NCI-H345 treated with DMSO at 0.1 percent for 48 hours (cell line): Measurements from ENCODE around the gene ITIH3.

ENCODE experiments used
- DNase-seq: peaks from one replicate; lab custom pipeline; 2025; ENCODE audit not compliant: unreplicated experiment; lab: John Stamatoyannopoulos, UW

The ITIH3 gene

DNA sequence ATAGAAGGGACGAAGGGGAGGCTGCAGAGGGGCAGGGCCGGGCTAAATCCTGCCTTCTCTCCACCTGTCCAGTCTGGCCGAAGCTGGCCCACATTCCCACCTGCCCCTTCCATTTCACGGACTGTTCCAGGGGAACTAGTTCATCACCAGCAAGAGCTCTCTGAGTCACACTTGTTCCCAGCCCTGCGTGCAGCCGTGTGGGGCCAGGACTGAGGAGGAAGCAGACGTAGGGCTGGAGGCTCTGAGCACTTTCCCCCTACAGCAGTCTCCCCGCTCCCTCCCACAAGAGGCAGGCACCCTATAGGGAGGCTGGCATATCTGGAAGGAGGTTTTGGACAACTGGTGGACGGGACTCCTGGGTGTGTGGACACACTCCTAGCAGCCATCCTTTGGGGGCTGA, 32.8 kb downstream of the ITIH3 start:
- DNase-seq = no peak

DNA sequence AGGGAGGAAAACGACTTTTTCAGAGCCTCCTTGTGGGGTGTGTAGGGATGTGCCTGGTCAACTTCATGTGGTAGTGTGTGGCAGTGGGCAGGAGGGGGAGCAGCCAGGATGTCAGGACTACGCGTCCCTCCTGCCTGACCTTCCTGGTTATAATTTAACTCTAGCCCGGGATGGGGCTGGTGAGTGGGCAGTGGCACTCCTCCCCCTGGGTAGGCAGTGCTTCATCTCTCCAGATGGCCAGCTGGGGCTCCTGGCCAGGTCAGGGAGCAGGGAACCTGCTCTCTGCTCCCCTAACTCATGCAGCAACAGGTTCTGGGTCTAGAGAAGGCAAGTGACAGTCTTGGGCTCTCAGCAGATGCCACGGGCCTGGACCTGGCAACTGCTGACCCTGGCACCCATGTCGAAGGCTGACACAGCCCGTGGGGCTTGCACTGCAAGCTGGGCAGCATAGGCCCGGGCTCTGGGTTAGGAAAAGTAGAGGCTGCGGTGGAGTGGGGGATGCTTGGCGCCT, 33.3 kb downstream of the ITIH3 start:
- no peak for DNase-seq

DNA sequence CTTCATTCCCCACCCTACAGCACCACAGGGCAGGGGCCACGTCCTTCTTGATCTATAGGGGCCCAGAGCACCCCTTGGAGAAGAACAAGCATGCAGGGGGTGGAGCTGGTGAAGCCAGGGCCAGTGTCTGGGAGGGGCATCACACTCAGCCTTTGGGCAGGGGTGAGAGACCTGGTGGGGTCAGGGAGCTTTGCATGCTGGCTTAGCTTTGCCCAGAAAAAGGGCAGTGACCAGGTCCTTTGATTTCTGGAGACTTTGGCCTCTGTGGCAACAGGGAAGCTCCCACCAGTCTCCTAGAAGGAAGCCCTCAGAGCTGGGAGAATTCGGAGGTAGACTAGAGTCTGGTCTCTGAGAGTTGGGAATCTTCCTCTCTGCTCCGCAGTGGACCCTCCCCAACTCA, 34.9 kb downstream of the ITIH3 start:
- DNase-seq = no peak

DNA sequence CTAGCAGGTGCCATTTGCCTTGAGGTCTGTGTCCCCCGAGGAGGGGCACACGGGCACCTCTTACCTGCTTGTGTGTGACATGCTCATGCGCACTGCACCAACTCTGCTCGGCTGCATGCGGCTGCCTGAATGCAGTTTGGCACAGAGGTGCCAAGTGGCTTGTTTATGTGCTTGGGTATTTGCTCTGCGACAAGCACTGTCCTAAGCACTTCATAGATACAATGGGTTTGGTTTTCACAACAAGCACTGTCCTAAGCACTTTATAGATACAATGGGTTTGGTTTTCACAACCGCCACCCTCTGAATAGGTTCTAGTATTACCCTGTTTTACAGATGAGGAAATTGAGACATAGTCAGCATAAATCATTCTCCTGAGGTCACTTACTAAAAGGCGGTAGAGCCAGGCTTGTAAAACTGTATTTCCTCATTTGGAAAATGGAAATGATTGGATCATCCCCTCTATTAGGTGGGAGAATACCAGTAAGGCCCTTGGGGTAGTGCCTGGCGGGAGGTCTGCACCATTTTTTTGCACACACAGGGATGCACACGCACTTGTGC, 35.4 kb downstream of the ITIH3 start:
- no peak for DNase-seq

DNA sequence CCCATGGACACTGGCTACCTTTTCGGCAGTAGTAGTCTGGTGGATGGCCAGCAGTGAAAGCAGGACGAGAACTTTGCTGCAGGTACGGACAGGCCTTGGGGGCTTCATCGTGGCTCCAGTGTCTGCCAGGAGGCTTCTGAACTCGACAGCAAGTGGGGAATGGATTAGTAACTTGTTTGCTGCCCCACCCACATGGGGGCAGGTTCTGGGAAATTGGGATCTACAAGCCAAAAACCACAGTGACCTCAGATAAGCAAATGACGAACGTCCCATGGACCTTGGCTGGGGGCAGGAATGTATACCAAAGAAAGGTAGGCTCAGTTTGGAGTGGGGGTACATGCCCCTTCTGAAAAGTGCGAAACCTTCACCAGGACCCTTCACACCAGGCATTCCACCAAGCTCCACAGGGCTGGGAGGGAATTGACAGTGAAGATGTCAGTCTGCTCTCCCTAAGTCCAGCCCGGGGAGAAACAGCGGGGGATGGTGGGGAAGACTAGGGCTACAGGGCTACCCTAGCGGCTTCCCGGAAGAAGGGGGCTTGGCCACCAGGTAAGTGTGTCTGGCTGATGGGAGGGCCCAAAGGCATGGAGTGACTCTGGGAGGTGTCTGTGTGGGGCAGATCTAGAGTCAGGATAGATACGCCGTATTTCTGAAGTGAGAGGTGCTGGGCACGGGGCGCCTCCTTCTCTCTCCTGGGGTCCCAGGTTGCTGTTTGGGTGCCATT, 36.1 kb downstream of the ITIH3 start, which contains the start of gene ITIH4:
TSS of gene ITIH4 (minus strand) at position 138 of the 724 bp plus-strand sequence. CDS start at position 108, 30 bp downstream.
- no peak for DNase-seq

DNA sequence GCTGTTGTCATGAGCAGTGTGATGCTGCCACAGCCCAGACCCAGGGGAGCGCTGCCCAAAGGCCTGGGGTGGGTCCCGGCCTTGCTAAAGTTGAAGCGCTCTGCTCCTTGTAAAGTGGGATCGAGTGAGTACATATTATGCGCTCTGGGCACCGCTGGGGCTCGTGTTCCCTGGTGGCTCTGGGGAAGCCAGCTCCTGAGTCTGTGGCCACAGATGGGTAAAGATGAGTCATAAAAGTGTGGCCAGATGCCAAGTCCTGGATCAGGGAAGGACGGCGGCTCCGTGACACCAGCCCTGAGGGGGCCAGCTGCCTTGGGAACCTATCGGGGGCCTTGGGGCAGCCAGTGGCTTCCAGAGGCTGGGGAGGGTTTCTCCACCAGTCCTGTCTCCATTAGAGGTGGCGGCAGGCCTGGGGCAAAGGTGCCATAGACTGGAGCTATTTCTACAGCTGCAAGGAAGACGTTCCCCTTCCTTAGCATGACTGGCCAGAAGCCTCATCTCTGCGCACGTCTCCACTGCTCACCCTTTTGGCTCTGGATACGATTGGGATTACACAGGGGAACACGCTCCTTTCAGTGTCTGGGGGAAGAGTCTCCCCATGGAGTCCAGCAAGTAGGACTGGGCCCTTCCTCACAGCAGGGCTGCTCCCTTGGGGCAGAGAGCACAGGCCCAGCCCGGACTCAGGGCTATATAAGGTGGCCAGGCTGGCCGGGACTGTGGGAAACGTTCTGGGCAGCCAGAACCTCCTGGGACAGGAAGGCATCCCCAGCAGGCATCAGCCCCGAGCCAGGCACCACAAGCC, 37.1 kb downstream of the ITIH3 start:
- DNase-seq = no peak

DNA sequence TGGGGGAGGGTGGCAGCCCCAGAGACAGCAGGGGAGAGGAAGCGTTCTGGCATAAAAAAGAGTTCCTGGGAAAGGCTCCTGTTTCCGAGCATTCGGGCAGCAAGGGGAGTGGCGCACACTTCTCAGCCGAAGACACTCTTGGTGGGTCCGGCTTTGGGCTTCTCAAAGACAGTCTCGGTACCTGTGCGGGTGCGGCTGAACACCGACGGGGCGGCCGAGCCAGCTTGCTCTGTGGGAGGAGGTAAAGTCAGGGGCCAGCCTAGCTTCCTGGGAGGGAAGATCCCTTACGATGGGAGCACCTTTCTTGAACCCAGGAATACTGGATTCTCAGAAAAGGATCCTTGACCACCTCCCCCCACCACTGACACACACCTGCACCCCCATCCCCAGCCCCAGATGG, 38.6 kb downstream of the ITIH3 start:
- DNase-seq = no peak

DNA sequence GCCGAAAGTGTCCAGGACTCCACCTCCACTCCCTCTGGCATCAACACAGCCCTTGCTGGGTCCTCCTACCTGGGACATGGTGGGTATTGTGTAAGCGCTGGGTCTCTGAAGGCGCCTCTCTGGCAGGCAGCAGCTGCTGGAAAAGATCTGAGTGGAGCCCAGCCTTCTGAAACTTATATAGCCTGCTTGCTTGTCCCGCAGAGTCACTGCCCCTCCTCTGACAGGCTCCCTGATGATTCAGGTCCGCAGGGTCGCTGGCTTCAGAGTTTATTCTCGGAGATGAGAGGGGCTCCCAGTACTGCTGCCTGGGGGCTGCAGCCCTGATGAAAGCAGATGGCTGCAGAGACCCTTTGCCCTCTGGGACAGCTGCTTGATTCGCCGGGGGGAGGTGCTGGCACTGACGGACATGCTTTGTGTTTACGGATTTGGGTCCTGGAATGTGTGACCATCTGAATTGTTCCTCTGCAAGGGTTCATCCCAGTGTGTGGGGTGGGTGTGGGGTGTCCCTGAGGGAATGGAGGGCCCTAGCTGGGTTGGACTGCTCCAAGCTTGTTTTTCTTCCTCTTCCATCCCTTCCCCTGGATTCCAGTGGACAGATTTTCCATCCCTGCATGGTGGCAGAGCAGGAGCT, 40.4 kb downstream of the ITIH3 start, which contains the start of gene MUSTN1:
TSS of gene MUSTN1 (minus strand) at position 149 of the 631 bp plus-strand sequence. CDS start at position 78, 71 bp downstream.
- no peak for DNase-seq

DNA sequence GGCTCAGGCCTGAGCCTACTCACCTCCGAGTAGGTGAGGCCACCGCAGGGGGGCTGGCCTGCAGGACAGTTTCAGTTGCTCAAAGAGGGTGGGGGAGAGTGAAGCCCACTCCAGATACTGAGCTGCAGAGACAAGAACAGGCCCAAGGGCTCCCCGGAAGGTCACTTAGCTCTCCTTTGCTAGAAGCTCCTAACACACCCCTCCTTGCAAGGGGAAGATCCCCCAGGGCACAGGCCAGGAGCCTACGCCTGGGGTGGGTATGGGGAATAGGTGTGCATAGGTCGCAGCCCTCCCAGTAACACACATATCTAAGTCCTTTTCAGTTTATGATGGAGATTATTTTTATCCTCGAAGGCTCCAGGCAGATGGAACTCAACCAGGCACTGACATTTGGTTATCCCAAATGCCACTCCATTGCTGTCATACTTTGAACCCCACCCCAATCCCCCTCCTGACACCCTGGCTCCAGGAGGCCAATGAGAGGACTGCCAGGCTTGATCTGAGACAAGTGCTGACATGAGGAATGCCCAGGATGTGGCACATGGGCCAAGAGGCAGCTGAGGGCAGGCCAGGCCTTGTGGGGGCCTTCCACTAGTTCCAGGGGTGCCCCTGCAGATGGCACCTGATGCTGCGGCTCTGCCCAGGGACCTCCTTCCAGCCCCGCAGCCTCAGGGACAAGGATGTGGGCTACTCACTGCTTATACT, 41.3 kb downstream of the ITIH3 start:
- no peak for DNase-seq

DNA sequence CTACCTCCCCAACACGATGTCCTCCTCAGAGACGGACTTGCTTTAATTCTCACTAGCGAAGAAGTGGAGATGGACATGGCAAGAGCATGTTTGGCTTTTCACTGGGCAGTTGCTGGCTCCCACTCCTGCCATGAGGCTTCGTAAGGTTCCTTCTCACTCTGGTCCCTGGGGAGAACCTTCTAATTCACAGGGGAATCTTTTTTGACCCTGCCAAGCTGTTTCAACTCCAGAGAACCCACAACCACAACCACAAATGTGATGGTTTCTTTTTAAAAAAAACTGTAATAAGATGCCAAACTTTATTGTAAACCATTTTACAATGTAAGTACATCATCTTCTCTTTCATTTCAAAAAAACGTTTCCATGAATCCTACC, 41.9 kb downstream of the ITIH3 start:
- no peak for DNase-seq

DNA sequence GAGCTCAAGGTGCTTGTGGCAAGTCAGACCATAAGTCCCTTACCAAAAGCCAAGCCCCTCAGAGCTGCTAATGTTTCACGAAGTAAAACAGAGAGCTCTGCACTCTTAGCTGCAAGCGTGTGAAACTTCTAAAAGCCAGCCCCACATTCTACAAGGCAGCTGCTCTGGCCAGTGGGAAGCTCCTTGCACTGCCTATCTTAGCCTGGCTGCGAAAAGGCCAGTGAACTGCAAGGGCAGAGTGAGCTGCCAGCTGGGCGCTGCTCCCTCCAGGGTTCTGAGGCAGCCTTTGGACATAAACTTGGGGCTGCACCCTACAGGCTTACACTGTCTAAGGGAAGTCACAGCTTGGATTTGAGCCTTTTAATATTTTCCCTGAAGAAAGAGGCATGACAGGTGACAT, 42.4 kb downstream of the ITIH3 start:
- no peak for DNase-seq

DNA sequence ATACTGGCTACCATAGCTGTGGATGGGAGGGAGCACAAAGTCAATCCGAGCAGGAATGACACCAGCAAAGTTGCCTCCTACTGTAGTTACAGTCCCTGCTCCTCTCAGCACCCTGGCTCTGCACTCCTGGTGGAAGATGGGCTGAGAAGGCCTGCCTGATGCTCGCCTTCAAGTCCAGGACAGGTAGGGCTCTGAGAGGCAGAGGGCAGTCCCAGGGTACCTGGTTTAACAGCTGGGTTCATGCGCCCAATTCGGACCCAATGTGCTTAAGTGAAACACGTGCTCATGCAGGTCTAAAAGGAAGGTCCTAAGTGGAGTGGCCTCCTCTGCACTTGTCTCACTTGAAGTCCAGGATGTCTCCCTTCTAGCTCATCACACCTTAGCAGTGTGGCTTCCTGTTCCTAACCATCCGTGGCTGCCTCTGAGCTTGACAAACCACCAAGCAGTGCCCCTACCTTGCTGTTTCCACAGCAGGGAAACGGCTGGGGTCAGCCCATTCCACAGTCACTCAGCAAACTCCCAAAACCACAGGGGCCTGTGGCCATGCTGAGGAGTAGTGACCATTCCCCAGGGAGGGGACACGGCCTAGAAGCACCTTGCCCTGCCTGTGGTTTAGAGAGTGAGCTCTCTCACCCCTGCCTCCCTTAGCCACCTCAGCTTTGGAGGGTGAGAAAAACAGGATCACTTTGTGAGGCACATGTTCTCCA, 44.1 kb downstream of the ITIH3 start:
- DNase-seq = no peak

DNA sequence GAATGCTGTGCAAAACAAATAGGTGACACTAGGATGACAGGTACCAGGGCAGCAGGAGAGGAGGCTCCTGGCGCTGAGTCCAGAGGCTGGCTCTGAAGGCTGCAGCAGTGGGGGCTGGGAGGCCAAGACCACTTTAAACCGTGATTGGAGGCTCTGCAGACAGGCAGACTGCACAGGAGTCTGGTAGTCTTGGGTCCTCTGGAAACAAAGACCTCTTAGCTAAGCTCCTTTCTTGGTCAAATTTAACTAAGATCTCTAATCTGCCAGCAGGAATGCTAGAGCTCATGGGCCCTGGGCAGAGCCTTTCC, 44.6 kb downstream of the ITIH3 start:
- no peak for DNase-seq

DNA sequence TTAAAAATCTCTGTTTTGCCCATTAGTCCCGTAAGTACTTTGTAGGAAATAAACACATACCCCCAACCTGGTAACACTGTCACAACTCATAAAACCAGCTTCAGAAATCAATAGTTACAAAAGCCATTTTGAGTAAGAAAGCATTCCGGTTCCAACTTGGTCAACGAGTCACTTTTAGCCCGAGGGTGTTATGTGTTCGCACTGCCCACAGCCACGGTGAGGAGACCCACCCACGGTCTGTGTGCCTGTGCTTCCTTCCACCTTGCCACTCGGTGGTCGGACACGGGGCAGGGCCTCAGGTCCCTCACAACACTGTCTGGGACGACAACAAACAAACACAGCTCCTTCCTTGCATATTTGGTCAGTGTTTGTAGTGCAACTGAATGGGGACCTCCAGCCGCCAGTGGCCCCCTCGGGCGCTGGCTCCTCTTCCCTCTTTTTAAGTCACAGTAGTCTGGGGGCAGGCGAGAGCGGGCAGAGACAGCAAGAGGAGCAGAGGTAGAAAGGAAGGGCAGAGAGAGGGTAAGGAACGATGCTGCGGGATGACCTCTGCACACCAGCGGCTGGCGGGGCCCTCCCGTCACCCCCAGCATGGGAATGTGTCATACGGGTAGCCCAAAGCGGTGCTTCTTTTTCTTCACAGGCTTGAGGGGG, 45.4 kb downstream of the ITIH3 start:
- no peak for DNase-seq

DNA sequence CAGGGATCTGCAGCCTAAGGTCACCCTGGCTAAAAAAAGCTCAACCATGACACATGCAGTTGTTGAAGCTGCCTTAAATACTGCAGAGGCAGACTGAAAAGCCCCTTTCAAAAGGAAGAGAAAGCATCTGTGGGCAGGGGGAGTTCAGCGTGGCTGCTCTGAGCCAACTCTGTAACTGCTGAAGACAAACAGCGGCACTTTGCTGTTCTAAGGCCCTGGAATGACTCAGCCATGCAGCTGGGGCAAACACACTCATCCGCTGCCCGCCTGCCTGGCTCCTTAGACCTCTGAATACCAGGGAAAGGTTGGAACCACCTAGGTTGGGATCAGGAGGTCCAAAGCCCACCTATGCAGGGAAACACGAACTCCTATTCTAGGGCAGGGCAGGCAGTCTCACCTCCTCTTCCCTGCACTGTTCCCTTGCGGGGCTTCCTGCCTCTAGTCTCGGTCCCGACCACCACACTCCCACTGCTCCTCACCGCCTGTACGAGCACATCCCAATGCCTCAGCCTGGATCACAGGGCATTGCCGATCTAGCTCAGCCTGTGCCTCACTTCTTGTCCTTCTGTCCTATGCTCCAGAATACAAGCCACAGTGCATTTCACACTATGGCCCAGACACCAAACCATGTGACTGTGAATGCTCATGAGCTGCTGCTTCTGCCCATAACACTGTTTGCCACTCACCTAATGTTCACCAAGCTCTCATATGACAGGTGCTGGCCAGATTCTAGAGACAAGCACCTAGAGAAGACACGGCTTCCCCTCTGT, 46.8 kb downstream of the ITIH3 start:
- DNase-seq = no peak

DNA sequence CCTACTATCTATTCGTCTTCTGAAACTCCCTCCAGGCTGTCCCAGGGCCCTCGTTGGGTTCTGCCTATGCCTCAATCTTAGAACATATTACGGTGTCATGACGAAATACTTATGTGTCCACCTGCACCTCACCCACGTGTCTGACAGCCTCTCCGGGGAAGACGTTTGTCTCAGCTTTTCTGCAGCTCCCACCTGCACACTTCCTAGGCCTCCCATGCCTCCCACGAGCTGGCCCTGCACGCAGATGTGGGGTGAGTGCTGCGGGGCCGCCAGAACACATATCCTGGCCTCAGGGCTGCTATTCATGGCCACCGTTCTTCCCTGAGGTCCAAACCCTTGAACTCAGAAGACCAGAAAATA, 47.4 kb downstream of the ITIH3 start:
- no peak for DNase-seq

DNA sequence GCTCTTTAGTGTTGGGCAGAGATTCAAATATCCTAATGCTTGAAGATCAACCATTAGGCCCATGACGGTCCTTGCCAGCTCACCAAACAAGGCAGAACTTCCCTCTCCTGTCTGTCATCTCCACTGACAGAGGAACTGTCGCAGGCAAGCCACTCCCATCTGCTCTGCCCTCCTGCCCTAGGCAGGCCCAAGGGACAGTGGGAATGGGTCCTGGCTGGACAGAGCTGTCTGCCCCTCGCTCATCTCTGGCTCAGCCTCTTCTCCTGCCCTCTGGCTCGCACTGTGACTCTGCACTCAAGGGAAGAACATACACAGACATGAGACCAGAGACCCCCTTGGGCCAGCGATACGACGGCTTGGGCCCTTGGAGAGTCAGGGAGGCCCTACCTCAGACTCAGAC, 47.8 kb downstream of the ITIH3 start:
- no peak for DNase-seq

DNA sequence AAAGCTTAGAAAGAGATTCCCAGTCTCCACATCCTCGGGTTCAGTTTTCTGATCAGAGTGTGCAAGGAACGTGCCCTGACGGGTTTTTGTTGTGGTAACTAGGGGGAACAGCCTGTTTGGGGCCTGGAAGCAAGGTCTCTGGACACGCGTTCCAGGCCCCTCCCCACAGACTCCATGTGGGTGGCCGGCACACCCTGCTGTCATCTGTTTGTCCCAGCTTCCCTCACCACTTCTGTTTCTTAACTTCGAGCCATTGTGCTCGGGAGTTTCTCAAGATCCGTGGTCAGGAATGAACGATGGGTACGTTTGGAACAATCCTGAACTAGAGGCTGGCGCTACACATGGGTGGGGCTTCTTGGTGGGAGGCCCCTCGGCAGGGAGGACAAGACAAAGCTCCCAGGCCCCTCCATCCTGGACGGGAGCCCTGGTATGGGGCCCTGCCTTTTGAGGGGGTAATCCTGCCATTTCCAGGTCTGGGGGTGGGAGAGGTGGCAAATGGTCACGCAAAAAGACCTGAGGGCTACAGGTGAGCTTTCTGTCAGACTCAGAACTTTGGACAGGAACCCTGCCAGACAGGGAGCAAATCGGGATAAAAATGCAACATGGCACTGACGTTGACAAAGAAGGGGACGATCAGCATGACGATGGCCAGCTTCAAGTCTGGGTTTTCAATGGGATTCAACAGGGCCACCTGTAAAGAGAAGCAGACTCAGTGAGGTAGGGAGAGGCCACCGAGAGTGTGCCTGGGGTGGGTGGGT, 48.7 kb downstream of the ITIH3 start:
- DNase-seq = no peak
